ENCODE results near the gene TTLL5.

Gene TTLL5, protein sequence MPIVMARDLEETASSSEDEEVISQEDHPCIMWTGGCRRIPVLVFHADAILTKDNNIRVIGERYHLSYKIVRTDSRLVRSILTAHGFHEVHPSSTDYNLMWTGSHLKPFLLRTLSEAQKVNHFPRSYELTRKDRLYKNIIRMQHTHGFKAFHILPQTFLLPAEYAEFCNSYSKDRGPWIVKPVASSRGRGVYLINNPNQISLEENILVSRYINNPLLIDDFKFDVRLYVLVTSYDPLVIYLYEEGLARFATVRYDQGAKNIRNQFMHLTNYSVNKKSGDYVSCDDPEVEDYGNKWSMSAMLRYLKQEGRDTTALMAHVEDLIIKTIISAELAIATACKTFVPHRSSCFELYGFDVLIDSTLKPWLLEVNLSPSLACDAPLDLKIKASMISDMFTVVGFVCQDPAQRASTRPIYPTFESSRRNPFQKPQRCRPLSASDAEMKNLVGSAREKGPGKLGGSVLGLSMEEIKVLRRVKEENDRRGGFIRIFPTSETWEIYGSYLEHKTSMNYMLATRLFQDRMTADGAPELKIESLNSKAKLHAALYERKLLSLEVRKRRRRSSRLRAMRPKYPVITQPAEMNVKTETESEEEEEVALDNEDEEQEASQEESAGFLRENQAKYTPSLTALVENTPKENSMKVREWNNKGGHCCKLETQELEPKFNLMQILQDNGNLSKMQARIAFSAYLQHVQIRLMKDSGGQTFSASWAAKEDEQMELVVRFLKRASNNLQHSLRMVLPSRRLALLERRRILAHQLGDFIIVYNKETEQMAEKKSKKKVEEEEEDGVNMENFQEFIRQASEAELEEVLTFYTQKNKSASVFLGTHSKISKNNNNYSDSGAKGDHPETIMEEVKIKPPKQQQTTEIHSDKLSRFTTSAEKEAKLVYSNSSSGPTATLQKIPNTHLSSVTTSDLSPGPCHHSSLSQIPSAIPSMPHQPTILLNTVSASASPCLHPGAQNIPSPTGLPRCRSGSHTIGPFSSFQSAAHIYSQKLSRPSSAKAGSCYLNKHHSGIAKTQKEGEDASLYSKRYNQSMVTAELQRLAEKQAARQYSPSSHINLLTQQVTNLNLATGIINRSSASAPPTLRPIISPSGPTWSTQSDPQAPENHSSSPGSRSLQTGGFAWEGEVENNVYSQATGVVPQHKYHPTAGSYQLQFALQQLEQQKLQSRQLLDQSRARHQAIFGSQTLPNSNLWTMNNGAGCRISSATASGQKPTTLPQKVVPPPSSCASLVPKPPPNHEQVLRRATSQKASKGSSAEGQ (N-terminal part only)

DNA sequence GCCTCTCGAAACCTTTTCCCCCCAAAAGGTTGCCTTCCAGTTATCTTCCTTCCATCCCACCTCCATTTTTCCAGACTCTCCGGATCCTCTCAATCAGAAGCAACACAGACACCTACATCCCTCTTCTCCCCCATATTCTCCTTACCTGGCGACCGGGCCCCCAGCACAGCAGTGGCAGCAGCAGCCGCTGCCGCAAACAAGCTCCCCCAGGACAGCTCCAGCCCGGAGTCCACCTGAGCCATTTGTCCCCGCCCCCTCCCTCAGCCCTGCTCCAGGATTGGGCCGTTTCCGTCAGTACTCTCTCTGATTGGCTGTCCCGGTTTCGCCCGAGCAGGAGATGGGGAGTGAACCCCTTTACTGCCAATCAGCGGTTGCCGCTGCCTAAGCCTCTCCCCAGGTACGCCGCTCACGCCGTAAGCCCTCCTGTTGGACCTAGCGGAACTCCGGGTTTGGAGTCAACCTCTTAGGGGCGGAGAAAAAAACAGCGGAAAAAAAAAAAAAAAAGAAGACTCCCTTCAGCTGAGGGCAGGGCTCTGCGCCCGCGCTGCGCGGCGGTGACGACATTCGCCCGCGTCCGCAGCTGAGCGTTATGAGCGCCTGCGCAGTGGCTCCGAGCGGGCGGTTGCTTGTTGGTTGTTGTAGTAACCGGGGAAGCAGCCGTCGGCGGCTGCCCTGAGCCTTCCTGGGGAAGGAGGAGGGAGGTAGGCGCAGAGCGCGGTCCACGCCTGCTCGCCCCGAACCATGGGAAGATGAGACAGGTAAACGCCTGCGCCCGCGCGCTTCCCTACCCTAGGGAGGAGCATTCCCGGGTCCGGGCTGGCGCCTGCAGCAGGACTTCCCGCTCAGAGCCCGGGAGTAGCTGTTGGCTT lies at the start of gene TTLL5, which contains the start of gene ERG28:
Gene TTLL5, plus strand, starts transcription at position 617 of the 869 bp plus-strand sequence. CDS start 1,904 bp downstream, outside the sequence.
Gene ERG28, minus strand, starts transcription at position 247 of the 869 bp plus-strand sequence. CDS start 3,374 bp downstream, outside the sequence.
- DNase-seq: peak; percentile 100

DNA sequence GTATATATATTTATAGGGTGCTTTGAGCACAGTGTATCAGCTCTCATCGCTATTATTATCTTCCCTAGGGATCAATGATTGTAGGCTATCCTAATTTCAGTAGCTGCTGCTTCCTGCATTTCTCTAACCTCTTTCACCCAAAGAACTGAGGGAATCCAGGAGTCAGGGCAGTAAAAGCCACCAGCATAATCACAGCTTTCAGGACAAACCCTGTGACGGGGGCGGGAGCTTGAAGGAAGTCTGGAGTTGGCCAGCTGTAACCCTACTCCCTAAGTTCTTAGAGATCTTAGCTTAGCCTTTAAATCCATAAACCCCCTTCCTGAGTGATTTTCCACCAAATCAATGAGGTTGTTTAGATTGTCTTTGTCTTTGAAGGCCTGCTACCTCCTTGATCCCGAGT lies 48.9 kb upstream of the TTLL5 start:
- DNase-seq: no peak

DNA sequence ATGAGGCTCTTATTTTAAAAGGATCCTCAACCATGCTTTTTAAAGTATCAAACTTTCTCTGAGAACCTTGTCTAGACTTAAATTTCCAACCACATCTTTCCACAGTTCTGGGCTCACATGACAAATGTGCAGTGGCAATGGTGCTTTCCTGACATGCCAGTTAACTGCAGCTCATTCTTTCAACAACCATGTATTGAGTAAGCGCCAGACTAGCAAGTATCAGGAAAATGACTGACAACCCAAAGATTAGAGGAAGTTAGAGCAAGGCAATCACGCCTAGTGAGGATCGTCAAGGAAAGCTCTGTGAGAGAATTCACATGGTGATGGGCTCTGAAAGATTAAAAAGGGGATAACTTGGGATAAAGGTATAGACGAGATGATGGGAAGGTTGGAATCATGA lies 46.9 kb upstream of the TTLL5 start:
- no peak for DNase-seq

DNA sequence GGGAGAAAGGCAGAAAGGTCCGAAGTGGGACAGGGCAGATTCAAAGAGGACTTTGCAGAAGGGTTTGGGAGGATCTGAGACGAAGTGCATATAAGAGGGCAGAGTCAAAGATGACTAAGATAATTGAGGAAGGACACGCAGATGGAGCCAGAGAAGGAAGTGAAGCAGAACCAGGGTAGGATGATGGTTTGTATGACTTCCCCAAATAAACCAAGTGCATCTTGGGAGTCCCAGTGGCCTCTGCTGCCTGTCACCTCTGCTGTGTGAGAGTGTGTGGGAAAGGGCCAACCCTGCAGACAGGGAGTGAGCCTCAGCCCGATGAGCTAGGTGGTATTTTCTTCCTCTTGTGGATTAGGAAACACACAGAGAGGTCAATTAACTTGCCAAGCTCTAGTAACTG lies 45.8 kb upstream of the TTLL5 start:
- DNase-seq: no peak

DNA sequence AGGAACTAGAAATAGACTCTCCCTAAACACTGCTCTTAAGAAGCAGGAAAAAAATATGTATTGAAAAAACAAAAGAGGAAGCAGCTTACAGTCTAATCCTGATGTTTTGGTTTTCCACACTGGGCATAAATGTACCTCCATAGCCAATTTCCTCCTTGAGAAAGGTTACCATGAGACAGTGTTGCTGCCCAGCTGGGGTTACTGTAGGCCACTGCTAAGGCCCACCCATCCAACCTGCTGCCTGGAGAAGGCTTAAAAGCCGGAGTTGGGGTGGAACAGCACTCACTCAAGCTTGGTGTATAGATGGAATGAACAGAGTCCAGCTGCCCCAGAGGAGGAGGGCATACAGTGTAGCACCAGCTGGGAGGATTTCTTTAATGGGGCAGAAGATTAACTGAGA lies 41.5 kb upstream of the TTLL5 start:
- no peak for DNase-seq

DNA sequence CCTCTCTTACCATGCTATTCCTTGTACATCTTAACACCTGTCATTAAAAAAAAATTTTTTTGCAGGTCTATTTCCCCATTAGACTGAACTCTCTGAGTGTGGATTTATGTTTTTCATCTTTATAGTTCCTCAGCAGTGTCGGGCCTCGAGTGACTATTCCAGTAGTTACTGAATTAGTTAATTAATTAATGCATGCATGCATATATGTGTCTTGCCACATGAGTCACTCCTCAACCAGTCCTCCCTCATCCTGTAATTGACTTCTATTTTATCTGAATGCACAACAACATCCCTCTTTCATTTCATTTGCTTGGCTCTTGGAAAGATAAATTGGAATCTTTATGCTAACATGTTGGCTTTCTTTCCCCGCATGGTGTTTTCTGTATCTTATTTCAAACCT lies 36.0 kb upstream of the TTLL5 start:
- no peak for DNase-seq

DNA sequence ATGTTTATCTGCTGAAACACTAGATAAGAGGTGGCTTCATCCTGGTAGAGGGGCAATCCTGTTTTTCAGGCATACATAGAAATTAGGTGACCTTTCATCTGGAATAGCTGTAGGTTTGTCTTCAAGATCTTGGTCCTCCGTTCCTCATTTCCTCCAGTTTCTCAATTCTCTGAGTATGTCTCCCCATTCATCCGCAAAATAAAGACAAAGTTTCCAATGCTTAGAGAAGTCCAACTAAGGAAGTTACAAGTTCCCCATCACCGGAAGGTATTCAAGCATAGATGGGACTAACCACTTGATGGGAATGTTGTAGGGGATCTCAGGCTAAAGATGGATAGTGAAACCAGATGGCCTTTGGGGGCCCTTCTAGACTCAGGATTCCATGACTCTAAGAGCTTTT lies 34.6 kb upstream of the TTLL5 start:
- DNase-seq: no peak

DNA sequence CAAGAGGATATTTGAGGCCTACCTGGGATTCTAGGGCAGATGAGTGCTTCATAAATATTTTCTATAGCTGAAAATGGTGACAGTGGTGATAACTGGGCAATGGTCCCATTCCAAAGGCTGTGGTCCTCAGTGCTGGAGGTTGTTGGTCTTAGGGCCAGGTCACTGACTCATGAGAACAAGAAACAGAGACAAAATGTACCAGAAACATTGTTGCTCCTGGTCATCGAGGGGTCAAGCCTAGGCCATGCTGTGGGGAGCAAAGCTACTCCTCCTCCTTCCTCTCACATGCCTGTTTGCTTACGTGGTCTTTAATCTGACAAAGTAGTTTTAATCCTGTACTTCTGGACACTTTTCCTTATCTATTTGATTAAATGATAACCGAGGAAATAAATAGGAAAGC lies 34.2 kb upstream of the TTLL5 start:
- no peak for DNase-seq

DNA sequence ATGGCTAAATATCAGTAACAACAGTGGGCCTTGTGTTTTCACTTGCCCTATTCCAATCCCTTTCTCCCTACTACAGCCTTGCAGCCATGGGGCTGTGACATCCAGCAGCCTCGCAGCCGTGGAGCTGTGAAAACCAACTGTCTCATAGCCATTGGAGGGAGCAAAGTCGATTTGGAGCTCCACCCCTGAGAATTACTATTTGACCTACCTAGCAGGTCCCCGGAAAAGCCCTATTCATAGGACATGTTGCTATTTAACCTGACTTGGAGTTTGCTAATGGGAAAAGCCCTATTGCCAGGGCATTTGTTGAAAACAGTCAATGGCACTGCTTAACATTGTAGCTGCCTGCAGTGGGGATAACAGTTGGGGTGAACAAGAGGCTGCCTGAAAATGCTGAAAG lies 33.6 kb upstream of the TTLL5 start:
- DNase-seq: no peak

DNA sequence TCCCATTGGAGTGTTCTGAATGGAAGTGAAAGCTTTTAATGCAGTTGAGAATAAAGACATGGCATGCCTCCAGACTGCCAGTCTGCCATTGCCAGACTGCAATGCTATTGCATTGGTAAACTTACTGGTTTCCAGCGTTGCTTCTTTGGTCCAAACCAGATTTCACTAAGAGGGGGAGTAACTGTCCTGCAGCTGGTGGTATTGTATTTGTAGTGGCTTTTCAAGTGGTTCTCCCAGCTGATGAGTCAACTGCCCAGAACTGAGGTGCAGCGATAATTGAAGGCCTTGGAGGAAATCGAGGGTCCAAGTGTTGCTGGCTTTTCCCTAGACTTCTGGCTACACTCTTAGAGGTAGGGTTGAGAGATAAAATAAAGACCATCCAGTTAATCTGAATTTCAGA lies 32.2 kb upstream of the TTLL5 start:
- DNase-seq: no peak

DNA sequence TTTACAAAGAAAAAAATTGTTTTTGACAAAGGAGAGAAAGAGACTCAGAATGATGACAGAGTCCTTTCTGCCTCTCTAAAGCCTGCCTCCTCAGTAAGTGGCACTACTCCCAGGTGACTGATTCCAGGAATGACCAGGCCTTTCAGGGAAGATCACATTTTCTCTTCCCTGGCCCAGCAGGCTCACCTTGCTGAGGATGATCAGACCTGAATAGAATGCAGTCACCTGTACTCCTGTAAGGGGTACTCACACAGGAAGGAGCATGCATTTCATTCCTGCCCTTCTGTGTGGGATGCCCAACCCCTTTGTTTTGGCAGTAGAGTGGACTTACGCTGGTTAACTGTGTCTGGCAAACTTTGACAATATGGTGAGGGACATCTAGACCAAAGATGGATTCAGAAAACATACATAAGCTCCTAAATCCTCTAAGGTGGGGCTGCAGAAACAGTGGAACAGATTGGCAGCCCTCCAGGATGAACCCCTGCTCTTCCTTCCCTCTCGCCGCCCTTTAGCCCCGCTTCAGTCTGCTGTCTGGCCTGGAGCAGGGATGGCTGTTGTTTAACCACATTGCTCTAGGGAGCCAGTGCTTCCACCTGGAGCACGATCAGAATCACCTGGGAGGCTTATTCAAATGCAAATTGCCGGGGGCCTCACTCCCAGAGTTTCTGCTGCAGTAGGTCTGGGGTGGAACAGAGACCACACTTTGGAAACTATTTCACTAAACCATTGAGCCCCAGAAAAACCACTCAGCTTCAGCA lies 30.2 kb upstream of the TTLL5 start:
- DNase-seq: no peak

DNA sequence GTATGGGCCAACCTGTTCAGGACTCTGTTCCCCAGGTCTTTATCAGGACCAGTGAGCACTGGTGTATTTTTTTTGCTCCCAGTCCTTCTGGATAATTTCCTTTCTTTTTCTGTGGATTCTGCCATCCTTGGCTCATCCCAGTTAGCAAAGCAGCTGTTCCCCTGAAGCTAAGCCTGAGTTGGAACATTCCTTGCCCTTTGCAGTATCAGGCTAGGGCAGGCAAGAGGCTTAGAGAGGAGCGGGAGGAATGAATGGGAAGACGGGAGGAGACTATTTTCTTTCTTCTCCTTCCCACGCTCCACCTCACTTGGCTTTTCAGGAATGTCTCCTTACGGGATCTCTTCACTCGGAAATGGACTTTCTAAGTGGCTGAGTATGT lies 29.6 kb upstream of the TTLL5 start:
- DNase-seq: no peak

DNA sequence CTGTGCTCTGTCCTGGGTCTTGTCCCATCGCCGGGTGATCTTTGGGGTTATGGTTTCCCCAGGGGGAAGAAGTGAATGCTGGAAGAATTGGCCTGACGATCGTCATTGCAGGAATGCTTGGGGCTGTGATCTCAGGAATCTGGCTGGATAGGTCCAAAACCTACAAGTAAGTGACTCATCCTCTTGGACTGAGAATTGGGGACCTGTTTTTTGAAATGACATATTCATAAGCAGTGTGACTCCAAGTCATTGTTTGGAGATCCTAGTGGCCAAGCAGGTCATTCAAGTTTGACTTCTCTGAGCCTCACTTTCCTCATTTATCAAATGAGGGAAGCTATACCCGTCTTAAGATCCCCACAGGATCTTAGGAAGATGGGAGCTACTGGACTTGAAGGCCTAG lies 26.2 kb upstream of the TTLL5 start:
- DNase-seq: no peak

DNA sequence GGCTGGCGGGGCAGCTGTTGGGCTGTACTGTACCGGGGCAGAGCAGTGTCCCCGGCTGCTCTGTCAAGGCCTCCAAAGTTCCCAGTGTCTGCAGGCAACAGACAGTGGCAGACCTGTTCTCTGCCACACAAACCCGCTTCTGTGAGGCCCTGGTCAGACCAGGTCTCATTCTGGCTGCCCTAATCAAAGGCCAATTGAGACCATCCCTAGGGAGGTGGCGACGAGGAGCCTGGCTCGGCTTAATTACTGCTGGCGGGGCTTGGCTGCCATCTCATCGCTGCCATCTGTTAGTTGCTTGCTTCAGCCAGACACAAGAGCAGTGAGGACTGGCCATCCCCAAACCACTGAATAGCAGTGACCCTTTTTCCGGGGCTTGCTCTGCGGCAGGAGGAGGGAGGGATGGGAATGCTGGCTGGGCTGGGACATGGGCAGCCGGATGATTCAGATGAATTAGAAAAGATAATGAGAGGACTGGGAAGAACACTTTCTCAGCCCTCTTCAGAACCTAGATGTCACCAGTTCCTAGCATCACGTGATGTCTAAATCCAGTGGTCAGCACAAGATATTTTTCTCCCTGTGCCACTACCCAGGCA lies 24.9 kb upstream of the TTLL5 start:
- peak; percentile 48 for DNase-seq

DNA sequence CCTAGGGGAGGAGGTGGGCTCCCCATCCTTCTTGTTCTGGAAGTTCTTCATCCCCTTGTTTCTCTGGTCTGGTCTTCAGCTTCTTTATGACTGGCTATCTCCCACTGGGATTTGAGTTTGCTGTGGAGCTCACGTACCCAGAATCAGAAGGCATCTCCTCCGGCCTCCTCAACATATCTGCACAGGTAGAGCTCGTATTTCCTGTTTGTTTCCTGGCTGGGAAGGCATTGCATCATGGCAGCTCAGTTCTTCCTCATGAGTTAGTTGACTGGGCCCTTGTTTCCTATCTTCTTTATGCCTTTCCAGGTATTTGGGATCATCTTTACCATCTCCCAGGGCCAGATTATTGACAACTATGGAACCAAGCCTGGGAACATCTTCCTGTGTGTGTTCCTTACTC lies 20.2 kb upstream of the TTLL5 start:
- DNase-seq: no peak

DNA sequence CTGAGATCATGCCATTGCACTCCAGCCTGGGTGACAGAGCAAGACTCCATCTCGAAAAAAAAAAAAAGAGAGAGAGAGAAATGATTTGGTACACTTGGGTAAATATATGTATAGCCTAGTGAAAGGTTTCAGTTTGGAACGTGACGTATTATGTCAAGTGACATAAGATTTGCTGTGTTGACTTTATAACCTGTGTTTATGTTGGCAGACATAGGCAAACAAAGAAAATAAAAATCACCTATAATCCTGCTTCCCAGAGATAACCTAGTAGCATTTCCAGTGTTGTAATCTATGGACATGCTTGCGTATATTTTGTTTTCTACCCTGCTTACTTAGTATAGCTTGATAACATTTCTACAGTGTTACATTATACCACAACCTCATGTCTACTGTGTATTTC lies 17.1 kb upstream of the TTLL5 start:
- no peak for DNase-seq

DNA sequence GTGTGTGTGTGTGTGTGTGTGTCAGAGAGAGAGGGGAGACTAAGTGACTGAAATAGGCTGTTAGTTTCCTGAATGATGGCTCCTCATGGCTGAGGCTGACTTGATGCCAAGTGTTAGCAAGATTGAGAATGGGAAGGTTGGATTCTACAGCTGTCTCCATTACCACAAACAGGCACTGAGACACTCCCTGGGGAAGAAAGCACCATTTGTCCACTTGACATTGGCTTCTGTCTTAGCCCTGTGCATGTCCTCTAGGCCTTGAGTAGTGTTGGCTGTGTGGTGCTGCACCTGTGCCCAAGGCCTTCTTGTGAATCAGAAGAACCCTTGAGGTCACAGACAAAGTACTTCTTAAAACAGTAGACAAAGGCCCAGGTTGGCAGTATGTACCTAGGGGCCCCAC lies 16.0 kb upstream of the TTLL5 start:
- DNase-seq: no peak

DNA sequence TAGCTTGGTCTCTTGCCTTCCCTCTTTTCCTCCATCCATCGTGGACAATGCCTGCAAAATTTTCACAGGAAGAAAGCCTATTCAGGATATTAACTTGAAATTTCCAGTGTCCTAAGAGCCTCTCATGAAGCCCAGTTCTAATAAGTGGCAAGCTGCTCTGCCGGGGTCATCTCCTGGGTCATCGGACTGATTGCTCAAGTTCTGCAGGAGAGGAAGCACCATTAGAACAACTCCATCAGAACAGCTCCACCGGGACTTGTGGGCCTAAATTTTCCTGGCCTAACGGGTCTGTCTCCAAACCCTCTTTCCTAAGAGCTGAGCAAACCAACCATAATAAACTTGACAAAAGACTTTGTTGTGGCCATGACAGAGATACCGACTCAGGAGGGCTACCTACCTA lies 14.3 kb upstream of the TTLL5 start:
- no peak for DNase-seq

DNA sequence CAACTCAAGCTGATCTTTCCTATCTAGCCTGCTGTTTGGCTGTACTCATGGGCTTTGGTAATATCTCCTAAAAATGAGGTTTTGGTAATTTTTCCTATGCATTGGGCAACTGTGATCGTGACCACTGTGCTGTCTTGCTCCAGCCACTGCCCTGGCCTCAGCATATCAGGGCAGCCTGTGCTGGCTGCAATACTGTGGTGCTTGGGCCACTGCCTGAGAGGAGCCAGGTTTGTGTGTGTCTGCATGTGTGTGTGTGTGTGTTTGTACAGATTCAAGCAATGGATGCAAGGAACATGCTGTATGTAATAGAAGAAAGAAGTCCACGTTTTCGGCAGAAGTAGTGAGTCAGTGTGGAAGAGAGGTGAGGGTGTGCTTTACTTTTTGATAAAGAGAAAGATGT lies 13.4 kb upstream of the TTLL5 start:
- no peak for DNase-seq

DNA sequence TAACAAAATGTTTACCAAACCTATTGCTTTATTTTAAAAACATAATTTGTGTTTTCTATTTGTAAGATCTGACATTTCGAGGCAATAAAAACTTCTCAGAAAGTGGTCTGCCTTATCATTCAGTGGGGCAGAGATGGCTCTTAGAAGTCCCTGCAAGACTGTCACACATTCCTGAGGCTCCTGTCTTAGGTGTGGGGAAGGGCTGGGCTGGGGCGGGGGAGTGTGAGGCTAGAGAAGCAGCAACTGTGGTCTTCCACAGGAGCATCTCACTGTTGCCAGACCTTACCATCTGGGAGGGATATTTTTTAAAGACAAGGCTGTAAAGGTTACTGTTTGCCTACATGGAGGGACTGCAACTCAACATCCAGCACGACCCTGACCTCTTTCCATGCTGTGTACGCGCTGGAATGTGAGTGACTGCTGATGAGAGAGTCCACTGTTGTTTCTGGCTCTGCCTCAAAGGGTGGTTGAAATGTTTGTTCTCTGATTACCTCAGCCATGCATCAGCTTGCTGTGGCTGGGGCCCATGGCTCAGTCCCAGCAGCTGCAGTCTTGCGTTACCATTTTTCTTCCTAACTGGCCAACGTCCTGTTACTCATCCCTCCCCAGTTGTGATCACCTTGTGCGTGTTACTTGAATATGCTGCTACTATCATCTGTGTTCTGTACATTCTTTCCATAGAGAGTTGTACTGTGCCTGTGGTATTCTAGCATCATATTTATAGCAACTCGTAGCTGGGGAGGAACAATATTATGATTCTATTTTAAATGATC lies 12.8 kb upstream of the TTLL5 start:
- DNase-seq: no peak
